Measurements from ENCODE around the gene STRN. TPM values are rescaled to one million over a fixed set of nuclear protein-coding genes. Genes with fewer than 3 reads are reported as not detected.
A peak's percentile ranks its signal among the peaks of the same experiment; 100 is the strongest.

The STRN gene
- polyA plus RNA-seq, 3 donors from 2014 or later, result 9.1 to 20.6 (median 11.0) TPM

GRCh38 chr2:36975306-36975705, 9.0 kb upstream of the STRN start:
- no peaks in the 10 kb centered on the region for H3K4me1 Mint-ChIP-seq
- H3K27me3 Mint-ChIP-seq (ENCODE audit: low read depth in 3 of 3), result no peaks in the 10 kb centered on the region
- no peak overlapping the region for H3K4me3 Mint-ChIP-seq
- DNase-seq, result no peak
- H3K27ac Mint-ChIP-seq, result no peak overlapping the region
- H3K36me3 Mint-ChIP-seq, result peaks cover 12 to 14% (median 12%) of the 10 kb centered on the region in 3 donors
- no peaks in the 10 kb centered on the region for H3K9me3 Mint-ChIP-seq

GRCh38 chr2:36973320-36973719, 7.0 kb upstream of the STRN start:
- Mint-ChIP-seq H3K27ac (no peak overlapping the region), H3K36me3 (peaks cover 5% of the 10 kb centered on the region in 3 donors), H3K27me3 (ENCODE audit: low read depth in 3 of 3) (no peaks in the 10 kb centered on the region), H3K4me1 (no peaks in the 10 kb centered on the region), H3K9me3 (no peaks in the 10 kb centered on the region), H3K4me3 (no peak overlapping the region)
- DNase-seq, result no peak

- Mint-ChIP-seq H3K27ac (no peak overlapping the region), H3K27me3 (ENCODE audit: low read depth in 3 of 3) (peaks cover 2 to 9% (median 6%) of the 10 kb centered on the region in 3 donors), H3K4me1 (peaks cover 10 to 13% of the 10 kb centered on the region in 2 donors), H3K9me3 (no peaks in the 10 kb centered on the region), H3K4me3 (no peak overlapping the region), H3K36me3 (no peaks in the 10 kb centered on the region)
- no peak for DNase-seq
Measured at GRCh38 chr2:36971990-36972389, 5.7 kb upstream of the STRN start.

- Mint-ChIP-seq H3K4me3 (peak overlapping the region; percentile 88 to 99 (median 99)), H3K9me3 (no peaks in the 10 kb centered on the region), H3K27me3 (ENCODE audit: low read depth in 3 of 3) (peaks cover 6 to 13% (median 11%) of the 10 kb centered on the region in 3 donors), H3K27ac (peak overlapping the region; percentile 94 to 99 (median 98)), H3K36me3 (no peaks in the 10 kb centered on the region), H3K4me1 (peaks cover 45% of the 10 kb centered on the region in 2 donors)
- no peak for DNase-seq
Measured at GRCh38 chr2:36967236-36967876, 1.0 kb upstream of the STRN start.

- peaks cover 57% of the 10 kb centered on the region in 2 donors for H3K4me1 Mint-ChIP-seq
- peaks cover 0 to 5% (median 0%) of the 10 kb centered on the region in 3 donors for H3K36me3 Mint-ChIP-seq
- H3K4me3 Mint-ChIP-seq, result peak overlapping the region; percentile 88 to 98 (median 93)
- no peaks in the 10 kb centered on the region for H3K9me3 Mint-ChIP-seq
- H3K27me3 Mint-ChIP-seq (ENCODE audit: low read depth in 3 of 3), result peaks cover 6 to 13% (median 11%) of the 10 kb centered on the region in 3 donors
- peak overlapping the region; percentile 82 to 94 (median 89) for H3K27ac Mint-ChIP-seq
- DNase-seq, result peak; percentile 9 to 20 (median 14)
Measured at GRCh38 chr2:36965751-36966369, 476 bp downstream of the STRN start.

GRCh38 chr2:36965206-36965605, 1.1 kb downstream of the STRN start:
- peaks cover 0 to 5% (median 0%) of the 10 kb centered on the region in 3 donors for H3K36me3 Mint-ChIP-seq
- peak overlapping the region; percentile 88 to 98 (median 93) for H3K4me3 Mint-ChIP-seq
- H3K27me3 Mint-ChIP-seq (ENCODE audit: low read depth in 3 of 3), result peaks cover 6 to 13% (median 11%) of the 10 kb centered on the region in 3 donors
- H3K9me3 Mint-ChIP-seq, result no peaks in the 10 kb centered on the region
- H3K27ac Mint-ChIP-seq, result peak overlapping the region; percentile 82 to 94 (median 89)
- H3K4me1 Mint-ChIP-seq, result peaks cover 57 to 63% of the 10 kb centered on the region in 2 donors
- no peak for DNase-seq

GRCh38 chr2:36964496-36965058, 1.8 kb downstream of the STRN start:
- H3K4me3 Mint-ChIP-seq, result peak overlapping the region; percentile 88 to 98 (median 93)
- peaks cover 57 to 70% of the 10 kb centered on the region in 2 donors for H3K4me1 Mint-ChIP-seq
- H3K36me3 Mint-ChIP-seq, result peaks cover 0 to 5% (median 0%) of the 10 kb centered on the region in 3 donors
- DNase-seq, result no peak
- H3K9me3 Mint-ChIP-seq, result no peaks in the 10 kb centered on the region
- H3K27me3 Mint-ChIP-seq (ENCODE audit: low read depth in 3 of 3), result peaks cover 6 to 13% (median 11%) of the 10 kb centered on the region in 3 donors
- H3K27ac Mint-ChIP-seq, result peak overlapping the region; percentile 19 to 94 (median 89)

GRCh38 chr2:36963734-36964133, 2.6 kb downstream of the STRN start:
- Mint-ChIP-seq H3K4me3 (peak overlapping the region; percentile 10 to 44 (median 22)), H3K36me3 (peaks cover 0 to 5% (median 0%) of the 10 kb centered on the region in 3 donors), H3K27ac (no peak overlapping the region), H3K9me3 (no peaks in the 10 kb centered on the region), H3K27me3 (ENCODE audit: low read depth in 3 of 3) (peaks cover 6 to 13% (median 11%) of the 10 kb centered on the region in 3 donors), H3K4me1 (peaks cover 58 to 78% of the 10 kb centered on the region in 2 donors)
- no peak for DNase-seq

- H3K27ac Mint-ChIP-seq, result no peak overlapping the region
- no peak for DNase-seq
Measured at GRCh38 chr2:36963106-36963505, 3.2 kb downstream of the STRN start.

GRCh38 chr2:36960773-36961172, 5.6 kb downstream of the STRN start:
- no peak for DNase-seq
- Mint-ChIP-seq H3K27ac (peak overlapping the region in 2 of 6 donors; percentile 51 to 85), H3K9me3 (no peaks in the 10 kb centered on the region), H3K27me3 (ENCODE audit: low read depth in 3 of 3) (no peaks in the 10 kb centered on the region), H3K4me1 (peaks cover 57 to 84% of the 10 kb centered on the region in 2 donors), H3K36me3 (peaks cover 0 to 8% (median 3%) of the 10 kb centered on the region in 3 donors), H3K4me3 (no peak overlapping the region)

More at GRCh38 chr2:36963106-36963505, 3.2 kb downstream of the STRN start:
- Mint-ChIP-seq H3K9me3 (no peaks in the 10 kb centered on the region), H3K4me3 (peak overlapping the region in 1 of 5 donors; percentile 29), H3K4me1 (peaks cover 62 to 82% of the 10 kb centered on the region in 2 donors), H3K36me3 (peaks cover 0 to 8% (median 3%) of the 10 kb centered on the region in 3 donors), H3K27me3 (ENCODE audit: low read depth in 3 of 3) (peaks cover 6 to 12% (median 11%) of the 10 kb centered on the region in 3 donors)

- H3K4me1 Mint-ChIP-seq, result peaks cover 56 to 84% of the 10 kb centered on the region in 2 donors
- DNase-seq, result no peak
- peaks cover 0 to 8% (median 3%) of the 10 kb centered on the region in 3 donors for H3K36me3 Mint-ChIP-seq
- H3K9me3 Mint-ChIP-seq, result no peaks in the 10 kb centered on the region
- no peak overlapping the region for H3K4me3 Mint-ChIP-seq
- no peaks in the 10 kb centered on the region for H3K27me3 Mint-ChIP-seq (ENCODE audit: low read depth in 3 of 3)
- H3K27ac Mint-ChIP-seq, result no peak overlapping the region
Measured at GRCh38 chr2:36960005-36960675, 6.2 kb downstream of the STRN start.

GRCh38 chr2:36954977-36955607, 11.2 kb downstream of the STRN start:
- peaks cover 40 to 79% of the 10 kb centered on the region in 2 donors for H3K4me1 Mint-ChIP-seq
- no peak for DNase-seq
- no peaks in the 10 kb centered on the region for H3K27me3 Mint-ChIP-seq (ENCODE audit: low read depth in 3 of 3)
- H3K9me3 Mint-ChIP-seq, result no peaks in the 10 kb centered on the region
- H3K27ac Mint-ChIP-seq, result peak overlapping the region in 3 of 6 donors; percentile 3 to 53 (median 4)
- H3K4me3 Mint-ChIP-seq, result no peak overlapping the region
- H3K36me3 Mint-ChIP-seq, result peaks cover 0 to 3% (median 3%) of the 10 kb centered on the region in 3 donors

GRCh38 chr2:36952748-36953197, 13.6 kb downstream of the STRN start:
- DNase-seq, result no peak
- Mint-ChIP-seq H3K9me3 (no peaks in the 10 kb centered on the region), H3K4me1 (peaks cover 42 to 79% of the 10 kb centered on the region in 2 donors), H3K4me3 (no peak overlapping the region), H3K36me3 (no peaks in the 10 kb centered on the region), H3K27me3 (ENCODE audit: low read depth in 3 of 3) (no peaks in the 10 kb centered on the region), H3K27ac (peak overlapping the region in 2 of 6 donors; percentile 9 to 67)
